Suprapubic skin (tissue), 4 donors: ENCODE data around the gene NTPCR. TPM values are rescaled to one million over a fixed set of nuclear protein-coding genes. Genes with fewer than 3 reads are reported as not detected.
A peak's percentile ranks its signal among the peaks of the same experiment; 100 is the strongest.

Experiments
- DNase-seq, 2 donors: peaks; one replicate each; pipeline ENCODE4 v3.0.0-alpha.2; 2019; ENCODE audit warnings: low spot score in 2 of 2
- H3K27ac ChIP-seq: fragments of 200-600 bp; sonication (generic); one replicate; pipeline ENCODE4 v1.5.1; 2019
- H3K27me3 ChIP-seq: fragments of 200-600 bp; sonication (generic); one replicate; pipeline ENCODE4 v1.5.1; 2019
- H3K36me3 ChIP-seq: fragments of 200-600 bp; sonication (generic); one replicate; pipeline ENCODE4 v1.5.1; 2019
- H3K4me1 ChIP-seq: fragments of 200-600 bp; sonication (generic); one replicate; pipeline ENCODE4 v1.5.1; 2019
- H3K4me3 ChIP-seq: fragments of 200-600 bp; sonication (generic); one replicate; pipeline ENCODE4 v1.5.1; 2019; ENCODE audit warnings: mild to moderate bottlenecking
- H3K9me3 ChIP-seq: fragments of 200-600 bp; sonication (generic); one replicate; pipeline ENCODE4 v1.5.1; 2019
- CTCF ChIP-seq, 2 donors: fragments of 200-600 bp in 1 of 2; fragments of 450-650 bp in 1 of 2; sonication (generic) in 1 of 2; IDR thresholded peaks; one replicate each; pipeline ENCODE4 v1.5.1; 2016 to 2019; ENCODE audit warnings: antibody characterized with exemption in 2 of 2, mild to moderate bottlenecking in 1 of 2, moderate library complexity in 1 of 2
- EP300 ChIP-seq: sonication (generic); formaldehyde crosslinking; IDR thresholded peaks from one replicate; pipeline ENCODE4 v1.6.1; 2017; ENCODE audit warnings: antibody characterized with exemption
- POLR2A ChIP-seq, 2 donors: fragments of 450-650 bp; IDR thresholded peaks; one replicate each; pipeline ENCODE4 v1.6.1; 2017; ENCODE audit warnings: antibody characterized with exemption in 2 of 2, mild to moderate bottlenecking in 2 of 2, moderate library complexity in 2 of 2
- POLR2AphosphoS5 ChIP-seq, 3 donors: sonication (generic); formaldehyde crosslinking; IDR thresholded peaks; one replicate each; pipeline ENCODE4 v1.6.1; 2017; ENCODE audit warnings: antibody characterized with exemption in 3 of 3
- WGBS: methylation state at CpG from one replicate; pipeline ENCODE4 v1.1.5; 2018; 5-methylcytosine and 5-hydroxymethylcytosine counted together
- total RNA-seq, 4 donors: library from RNA; depleted of rRNA; stranded (reverse); fragments of >200 nt; gene quantifications; one replicate each; pipeline ENCODE4 v1.1.0, GENCODE V29; 2016

The NTPCR gene
- total RNA-seq, 4 donors from 2014 or later: 18.6 to 35.9 (median 28.4) TPM

DNA sequence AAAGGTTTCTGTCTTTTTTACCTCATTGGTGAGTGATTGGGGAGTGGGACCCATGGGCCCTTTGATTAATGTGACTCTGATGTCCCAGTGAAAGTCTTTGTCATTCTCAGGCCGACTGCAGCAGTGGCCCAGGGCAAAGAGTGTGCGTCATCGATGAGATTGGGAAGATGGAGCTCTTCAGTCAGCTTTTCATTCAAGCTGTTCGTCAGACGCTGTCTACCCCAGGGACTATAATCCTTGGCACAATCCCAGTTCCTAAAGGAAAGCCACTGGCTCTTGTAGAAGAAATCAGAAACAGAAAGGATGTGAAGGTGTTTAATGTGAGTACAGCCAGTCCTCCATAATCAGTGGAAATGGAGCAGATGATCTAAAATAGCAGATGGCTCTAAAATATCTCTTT lies 19.4 kb downstream of the NTPCR start:
- no peaks in the 10 kb centered on the region for H3K27me3 ChIP-seq
- H3K4me3 ChIP-seq: no peak overlapping the region
- peaks cover 4% of the 10 kb centered on the region for H3K9me3 ChIP-seq
- no peak for DNase-seq
- TF ChIP-seq CTCF (IDR thresholded peaks at IDR 0.05): no peak
- no peak for TF ChIP-seq POLR2AphosphoS5 (IDR thresholded peaks at IDR 0.05)
- no peak for TF ChIP-seq EP300
- TF ChIP-seq POLR2A (IDR thresholded peaks at IDR 0.05): no peak
- 86% methylated on average over 5 of the region's 5 CpGs for WGBS
- H3K36me3 ChIP-seq: peaks cover 56% of the 10 kb centered on the region
- H3K4me1 ChIP-seq: no peaks in the 10 kb centered on the region
- H3K27ac ChIP-seq: no peak overlapping the region

DNA sequence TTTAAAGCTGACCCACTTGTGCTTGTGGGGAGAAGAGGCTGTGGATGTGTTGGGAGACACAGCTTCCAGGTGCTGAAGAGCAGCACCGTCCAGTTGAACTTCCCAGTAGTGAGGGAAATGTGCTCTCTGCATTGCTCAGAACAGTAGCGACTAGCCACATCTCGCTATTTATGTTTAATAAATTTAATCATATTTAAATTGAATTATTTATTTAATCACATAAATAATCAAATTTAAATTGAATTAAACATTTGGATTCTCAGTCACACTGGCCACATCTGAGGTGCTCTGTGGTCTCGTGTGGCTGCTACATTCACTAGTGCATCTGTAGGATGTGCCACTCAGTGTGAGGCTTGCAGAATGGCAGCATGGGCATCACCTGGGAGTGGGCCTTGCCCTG lies 20.1 kb downstream of the NTPCR start:
- no peak overlapping the region for H3K4me3 ChIP-seq
- peaks cover 4% of the 10 kb centered on the region for H3K9me3 ChIP-seq
- 85% methylated on average over 4 of the region's 4 CpGs for WGBS
- TF ChIP-seq CTCF (IDR thresholded peaks at IDR 0.05): no peak
- no peak for TF ChIP-seq POLR2AphosphoS5 (IDR thresholded peaks at IDR 0.05)
- TF ChIP-seq EP300: no peak
- no peak for TF ChIP-seq POLR2A (IDR thresholded peaks at IDR 0.05)
- peaks cover 52% of the 10 kb centered on the region for H3K36me3 ChIP-seq
- H3K4me1 ChIP-seq: peaks cover 4% of the 10 kb centered on the region
- no peak for DNase-seq
- no peaks in the 10 kb centered on the region for H3K27me3 ChIP-seq
- no peak overlapping the region for H3K27ac ChIP-seq

DNA sequence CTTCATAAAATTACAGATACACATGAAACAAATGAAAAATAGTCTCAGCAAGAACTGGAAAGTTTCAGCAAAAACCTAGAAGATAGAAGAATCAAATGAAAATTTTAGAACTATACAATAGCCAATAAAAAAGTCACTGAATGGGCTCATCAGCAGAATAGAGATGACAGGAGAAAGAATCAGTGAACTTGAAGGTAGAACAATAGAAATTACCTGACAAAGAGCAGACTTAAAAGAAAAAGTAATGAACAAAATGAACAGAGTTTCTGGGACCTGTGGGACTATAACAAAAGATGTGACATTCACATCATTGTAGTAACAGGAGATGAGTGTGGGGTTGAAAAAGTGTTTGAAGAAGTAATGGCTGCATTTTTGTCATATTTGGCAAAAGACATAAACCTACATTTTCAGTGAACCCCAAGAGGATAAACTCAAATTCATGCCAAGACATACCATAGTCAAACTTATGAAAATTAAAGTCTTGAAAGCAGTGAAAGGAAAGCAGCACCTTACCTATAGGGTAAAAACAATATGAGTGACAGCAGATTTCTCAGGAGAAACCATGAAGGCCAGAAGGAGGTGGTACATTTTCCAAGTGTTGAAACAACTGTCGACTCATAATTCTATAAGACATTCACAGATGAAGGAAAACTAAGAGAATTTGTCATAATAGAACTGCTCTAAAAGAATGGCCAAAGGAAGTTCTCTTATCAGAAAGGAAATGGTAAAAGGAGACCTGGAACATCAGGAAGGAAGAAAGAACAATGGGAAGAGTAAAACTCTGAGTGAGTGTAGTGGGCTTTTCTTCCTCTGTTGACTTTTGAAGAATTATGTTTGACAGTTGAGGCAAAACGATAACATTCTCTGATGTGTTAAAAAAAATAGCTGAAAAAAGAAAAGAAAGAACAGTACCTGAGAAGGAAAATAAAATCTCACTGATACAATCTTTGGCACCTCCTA lies 23.5 kb downstream of the NTPCR start:
- 86% methylated on average over 2 of the region's 2 CpGs for WGBS
- H3K27me3 ChIP-seq: no peaks in the 10 kb centered on the region
- H3K4me3 ChIP-seq: no peak overlapping the region
- H3K4me1 ChIP-seq: peaks cover 12% of the 10 kb centered on the region
- H3K27ac ChIP-seq: no peak overlapping the region
- H3K9me3 ChIP-seq: peaks cover 4% of the 10 kb centered on the region
- DNase-seq: no peak
- H3K36me3 ChIP-seq: peaks cover 54% of the 10 kb centered on the region
- TF ChIP-seq EP300 (no peak), POLR2AphosphoS5 (IDR thresholded peaks at IDR 0.05) (no peak), CTCF (IDR thresholded peaks at IDR 0.05) (no peak), POLR2A (IDR thresholded peaks at IDR 0.05) (no peak)

GRCh38 chr1:232974971-232975370 lies 24.6 kb downstream of the NTPCR start:
- 67% methylated on average over 3 of the region's 3 CpGs for WGBS
- DNase-seq: no peak
- H3K27ac ChIP-seq: no peak overlapping the region
- peaks cover 4% of the 10 kb centered on the region for H3K9me3 ChIP-seq
- no peak overlapping the region for H3K4me3 ChIP-seq
- H3K4me1 ChIP-seq: peaks cover 12% of the 10 kb centered on the region
- TF ChIP-seq EP300 (no peak), POLR2A (IDR thresholded peaks at IDR 0.05) (no peak), POLR2AphosphoS5 (IDR thresholded peaks at IDR 0.05) (no peak), CTCF (IDR thresholded peaks at IDR 0.05) (no peak)
- no peaks in the 10 kb centered on the region for H3K27me3 ChIP-seq
- peaks cover 48% of the 10 kb centered on the region for H3K36me3 ChIP-seq

DNA sequence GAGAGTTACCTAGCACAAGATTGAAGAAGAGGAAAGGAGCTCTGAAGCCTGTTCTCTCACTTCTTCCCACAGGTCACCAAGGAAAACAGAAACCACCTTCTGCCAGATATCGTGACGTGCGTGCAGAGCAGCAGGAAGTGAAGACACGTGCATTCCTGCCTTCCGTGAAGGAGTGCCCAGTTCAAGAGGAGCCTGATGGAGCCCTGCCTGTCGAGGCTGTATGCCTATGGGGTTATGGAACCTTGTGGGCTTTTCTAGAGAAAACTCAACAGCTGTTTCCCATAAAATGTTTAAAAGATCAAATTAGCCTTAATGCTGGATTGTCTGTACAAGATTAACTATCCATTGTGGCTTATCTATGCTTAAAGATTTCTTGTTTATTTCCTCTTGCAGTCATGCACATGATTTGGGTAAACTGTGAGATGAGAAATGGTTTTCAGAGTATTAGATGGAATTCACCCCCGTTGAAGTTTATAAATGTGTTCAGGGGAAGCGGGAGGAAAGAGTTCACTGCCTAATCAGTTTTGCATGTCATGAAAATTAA lies 27.8 kb downstream of the NTPCR start:
- no peaks in the 10 kb centered on the region for H3K27me3 ChIP-seq
- H3K4me3 ChIP-seq: no peak overlapping the region
- H3K9me3 ChIP-seq: peaks cover 4% of the 10 kb centered on the region
- peak in 1 of 2 donors; percentile 31 for DNase-seq
- peaks cover 16% of the 10 kb centered on the region for H3K36me3 ChIP-seq
- 62% methylated on average over 8 of the region's 8 CpGs for WGBS
- no peak for TF ChIP-seq POLR2A (IDR thresholded peaks at IDR 0.05)
- TF ChIP-seq CTCF (IDR thresholded peaks at IDR 0.05): no peak
- no peak for TF ChIP-seq EP300
- no peak for TF ChIP-seq POLR2AphosphoS5 (IDR thresholded peaks at IDR 0.05)
- H3K27ac ChIP-seq: no peak overlapping the region
- peaks cover 24% of the 10 kb centered on the region for H3K4me1 ChIP-seq
